Ishikawa (cell line): ENCODE data around the gene GOLGB1.

Experiments
- CREB1 ChIP-seq: IDR thresholded peaks from 2 replicates; pipeline ENCODE4 v1.6.1; 2012; ENCODE audit warnings: low read depth
- EP300 ChIP-seq: IDR thresholded peaks from 2 replicates; pipeline ENCODE4 v1.6.1; 2012; ENCODE audit warnings: borderline replicate concordance
- FOXM1 ChIP-seq: IDR thresholded peaks from 2 replicates; pipeline ENCODE4 v1.6.1; 2012; ENCODE audit warnings: low read depth, borderline replicate concordance
- MAX ChIP-seq: IDR thresholded peaks from 2 replicates; pipeline ENCODE4 v1.6.1; 2012
- RAD21 ChIP-seq: IDR thresholded peaks from 2 replicates; pipeline ENCODE4 v1.6.1; 2012; ENCODE audit warnings: low read depth
- TCF12 ChIP-seq: IDR thresholded peaks from 2 replicates; pipeline ENCODE4 v1.6.1; 2012; ENCODE audit warnings: low read depth
- YY1 ChIP-seq: IDR thresholded peaks from 2 replicates; pipeline ENCODE4 v1.6.1; 2012; ENCODE audit warnings: low read depth
- ZBTB7A ChIP-seq: IDR thresholded peaks from 2 replicates; pipeline ENCODE4 v1.6.1; 2012; ENCODE audit warnings: low read depth
- TF ChIP-seq, protein P1 (sequence below): IDR thresholded peaks from 2 replicates; pipeline ENCODE4 v1.6.1; 2012; ENCODE audit warnings: low read depth, mild to moderate bottlenecking

- TF ChIP-seq EP300 (no peak), CREB1 (no peak), RAD21 (no peak), MAX (no peak), ZBTB7A (no peak), YY1 (no peak), FOXM1 (no peak), TCF12 (no peak)
- TF ChIP-seq, protein P1, sequence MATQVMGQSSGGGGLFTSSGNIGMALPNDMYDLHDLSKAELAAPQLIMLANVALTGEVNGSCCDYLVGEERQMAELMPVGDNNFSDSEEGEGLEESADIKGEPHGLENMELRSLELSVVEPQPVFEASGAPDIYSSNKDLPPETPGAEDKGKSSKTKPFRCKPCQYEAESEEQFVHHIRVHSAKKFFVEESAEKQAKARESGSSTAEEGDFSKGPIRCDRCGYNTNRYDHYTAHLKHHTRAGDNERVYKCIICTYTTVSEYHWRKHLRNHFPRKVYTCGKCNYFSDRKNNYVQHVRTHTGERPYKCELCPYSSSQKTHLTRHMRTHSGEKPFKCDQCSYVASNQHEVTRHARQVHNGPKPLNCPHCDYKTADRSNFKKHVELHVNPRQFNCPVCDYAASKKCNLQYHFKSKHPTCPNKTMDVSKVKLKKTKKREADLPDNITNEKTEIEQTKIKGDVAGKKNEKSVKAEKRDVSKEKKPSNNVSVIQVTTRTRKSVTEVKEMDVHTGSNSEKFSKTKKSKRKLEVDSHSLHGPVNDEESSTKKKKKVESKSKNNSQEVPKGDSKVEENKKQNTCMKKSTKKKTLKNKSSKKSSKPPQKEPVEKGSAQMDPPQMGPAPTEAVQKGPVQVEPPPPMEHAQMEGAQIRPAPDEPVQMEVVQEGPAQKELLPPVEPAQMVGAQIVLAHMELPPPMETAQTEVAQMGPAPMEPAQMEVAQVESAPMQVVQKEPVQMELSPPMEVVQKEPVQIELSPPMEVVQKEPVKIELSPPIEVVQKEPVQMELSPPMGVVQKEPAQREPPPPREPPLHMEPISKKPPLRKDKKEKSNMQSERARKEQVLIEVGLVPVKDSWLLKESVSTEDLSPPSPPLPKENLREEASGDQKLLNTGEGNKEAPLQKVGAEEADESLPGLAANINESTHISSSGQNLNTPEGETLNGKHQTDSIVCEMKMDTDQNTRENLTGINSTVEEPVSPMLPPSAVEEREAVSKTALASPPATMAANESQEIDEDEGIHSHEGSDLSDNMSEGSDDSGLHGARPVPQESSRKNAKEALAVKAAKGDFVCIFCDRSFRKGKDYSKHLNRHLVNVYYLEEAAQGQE, result no peak
Observed at GRCh38 chr3:121707531-121708273, 41.8 kb downstream of the GOLGB1 start.
